ENCODE measurements around the gene NME2.
"Not testable (repeated sequence)": the region's sequence is repeated elsewhere in the genome, so short reads cannot be mapped to it uniquely, and the experiment has no call there.

The NME2 gene

GRCh38 chr17:51166198-51166986 is at the start of gene NME2:
Gene NME2, plus strand, starts transcription at chr17:51166411. Its CDS starts 420 bp downstream, at chr17:51166831.
- DNase-seq = no peak

- DNase-seq = no peak
Observed at GRCh38 chr17:51118330-51119195, 47.6 kb upstream of the NME2 start.

GRCh38 chr17:51119415-51120356 is 46.5 kb upstream of the NME2 start:
- DNase-seq = no peak

- no peak for DNase-seq
Observed at GRCh38 chr17:51120357-51120738, 45.9 kb upstream of the NME2 start.

GRCh38 chr17:51120739-51121619 is 45.2 kb upstream of the NME2 start, which contains the start of gene SPAG9:
Gene SPAG9, minus strand, starts transcription at chr17:51120868. Its CDS starts 212 bp downstream, at chr17:51120656.
- no peak for DNase-seq

GRCh38 chr17:51121620-51122472 is 44.4 kb upstream of the NME2 start:
- DNase-seq = peak; percentile 91

- DNase-seq = not testable (repeated sequence)
Observed at GRCh38 chr17:51122473-51123115, 43.6 kb upstream of the NME2 start.

- DNase-seq = no peak
Observed at GRCh38 chr17:51124640-51125503, 41.3 kb upstream of the NME2 start.

GRCh38 chr17:51128076-51128475 is 38.1 kb upstream of the NME2 start:
- no peak for DNase-seq

GRCh38 chr17:51132964-51133319 is 33.3 kb upstream of the NME2 start:
- no peak for DNase-seq

GRCh38 chr17:51133365-51133764 is 32.8 kb upstream of the NME2 start:
- no peak for DNase-seq

GRCh38 chr17:51135956-51136355 is 30.3 kb upstream of the NME2 start:
- no peak for DNase-seq

- DNase-seq = no peak
Observed at GRCh38 chr17:51142597-51142996, 23.6 kb upstream of the NME2 start.

GRCh38 chr17:51144266-51145022 is 21.8 kb upstream of the NME2 start:
- no peak for DNase-seq

- DNase-seq = no peak
Observed at GRCh38 chr17:51147650-51148049, 18.6 kb upstream of the NME2 start.

- DNase-seq = no peak
Observed at GRCh38 chr17:51149163-51149562, 17.0 kb upstream of the NME2 start.

GRCh38 chr17:51150932-51151331 is 15.3 kb upstream of the NME2 start:
- DNase-seq = no peak

- no peak for DNase-seq
Observed at GRCh38 chr17:51152766-51153209, 13.4 kb upstream of the NME2 start.

Measured in SIG-M5 (cell line).